Measurements from ENCODE around the gene DUSP18.
"Not testable (repeated sequence)": the region's sequence is repeated elsewhere in the genome, so short reads cannot be mapped to it uniquely, and the experiment has no call there.

DUSP18 gene

GRCh38 chr22:30679895-30680690 is 12.4 kb upstream of the DUSP18 start:
- not testable (repeated sequence) for DNase-seq, ATAC-seq

GRCh38 chr22:30676565-30676964 is 8.9 kb upstream of the DUSP18 start:
- not testable (repeated sequence) for ATAC-seq, DNase-seq

DNA sequence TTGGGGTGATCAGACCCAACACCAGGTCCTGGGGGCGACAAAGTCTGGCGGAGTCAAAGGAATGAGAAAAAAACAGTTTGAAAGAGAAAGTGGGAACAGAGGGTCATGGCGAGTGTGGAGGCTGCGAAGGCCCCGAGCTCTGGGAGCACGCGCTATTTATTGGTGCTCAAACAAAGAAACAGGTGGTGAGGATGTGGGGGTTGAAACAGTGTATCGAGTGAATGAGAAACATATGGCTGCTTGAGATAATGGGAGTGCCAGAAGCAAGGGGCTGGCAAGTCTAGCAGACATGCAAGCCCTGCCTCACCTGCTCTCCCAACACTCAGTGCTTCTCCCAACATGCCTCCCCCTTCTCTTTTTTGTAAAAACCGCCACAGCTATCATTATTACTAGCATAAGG is 7.8 kb upstream of the DUSP18 start:
- DNase-seq (no peak), ATAC-seq (no peak)

DNA sequence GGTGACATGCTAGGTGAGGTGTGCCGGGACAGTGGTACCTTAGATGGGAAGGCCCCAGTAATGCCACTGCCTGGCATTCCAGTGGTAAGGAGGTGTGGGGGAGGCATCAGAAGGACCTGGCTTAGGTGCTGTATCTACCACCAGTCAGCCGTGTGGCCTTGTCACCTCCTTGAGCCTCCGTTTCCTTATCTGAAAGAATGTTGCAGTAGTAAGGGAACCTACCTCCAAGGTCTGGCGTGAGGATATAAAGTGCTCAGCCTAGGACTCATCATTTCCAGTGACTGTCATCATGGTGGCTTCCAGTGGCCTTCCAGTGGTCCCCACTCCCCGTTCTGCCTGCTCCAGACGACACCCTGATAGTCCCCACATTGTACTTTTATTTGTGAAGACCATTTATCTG is 6.8 kb upstream of the DUSP18 start:
- DNase-seq = no peak
- ATAC-seq = no peak

DNA sequence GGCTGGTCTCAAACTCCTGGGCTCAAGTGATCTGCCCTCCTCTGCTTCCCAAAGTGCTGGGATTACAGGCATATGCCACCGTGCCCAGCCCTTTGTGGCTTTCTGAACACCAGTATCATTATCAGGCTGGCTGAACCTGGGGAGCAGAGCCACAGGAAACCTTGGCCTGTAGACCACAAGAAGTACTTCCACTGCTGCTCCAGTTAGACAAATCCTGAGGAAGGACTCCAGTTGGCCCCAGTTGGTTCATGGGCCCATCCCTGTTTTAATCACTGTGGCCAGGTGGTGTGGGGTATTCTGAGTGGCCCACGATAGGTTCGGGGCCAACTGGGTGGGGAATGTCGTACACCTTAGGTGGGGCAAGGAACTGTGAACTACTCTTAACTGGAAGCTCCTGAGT is 5.5 kb upstream of the DUSP18 start:
- DNase-seq = no peak
- no peak for ATAC-seq

- DNase-seq = no peak
- no peak for ATAC-seq
Measured at GRCh38 chr22:30671071-30671470, 3.4 kb upstream of the DUSP18 start.

GRCh38 chr22:30668386-30668710 is 673 bp upstream of the DUSP18 start:
- DNase-seq = no peak
- no peak for ATAC-seq

DNA sequence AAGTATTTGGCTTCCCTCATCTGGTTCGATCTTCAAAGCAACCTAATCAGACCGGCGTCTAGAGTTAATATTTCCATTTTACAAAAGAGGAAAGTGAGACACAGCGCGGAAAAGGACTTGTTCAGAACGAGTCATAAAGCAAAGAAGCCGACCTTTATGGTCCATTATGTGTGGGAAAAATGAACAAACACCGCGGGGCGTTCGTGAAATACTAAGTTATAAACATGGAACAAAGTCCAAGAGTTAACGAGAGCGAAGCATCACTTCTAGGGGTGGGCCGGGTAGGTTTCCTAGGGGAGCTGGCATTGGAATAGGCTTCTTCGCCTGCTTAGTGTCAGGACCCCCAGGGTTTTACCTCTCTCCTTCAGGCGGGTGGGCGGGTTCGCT is 575 bp downstream of the DUSP18 start:
- no peak for DNase-seq
- peak; percentile 41 for ATAC-seq

DNA sequence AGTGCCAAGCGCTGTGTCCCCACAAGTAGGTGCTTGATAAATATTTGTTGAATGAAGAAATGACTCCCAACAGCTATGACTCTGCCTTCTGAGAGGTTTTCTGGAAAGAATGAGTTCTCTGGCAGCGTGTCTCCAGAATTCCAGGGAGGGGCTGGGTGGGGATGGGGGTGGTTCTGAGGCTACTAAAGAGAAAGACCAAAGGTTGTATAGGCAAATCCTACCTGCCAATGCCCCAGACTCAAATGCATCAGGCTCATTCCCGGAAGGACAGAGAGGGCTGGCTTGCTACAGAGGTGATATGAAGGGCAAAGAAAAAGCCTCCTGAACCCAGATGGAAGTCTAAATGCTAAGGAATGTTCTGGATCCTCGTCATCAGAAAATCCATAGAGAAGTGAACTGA is 1.9 kb downstream of the DUSP18 start:
- ATAC-seq = no peak
- DNase-seq = no peak

GRCh38 chr22:30665266-30665665 is 2.4 kb downstream of the DUSP18 start:
- DNase-seq (no peak), ATAC-seq (no peak)

- DNase-seq (no peak), ATAC-seq (no peak)
Measured at GRCh38 chr22:30664798-30665197, 2.9 kb downstream of the DUSP18 start.

DNA sequence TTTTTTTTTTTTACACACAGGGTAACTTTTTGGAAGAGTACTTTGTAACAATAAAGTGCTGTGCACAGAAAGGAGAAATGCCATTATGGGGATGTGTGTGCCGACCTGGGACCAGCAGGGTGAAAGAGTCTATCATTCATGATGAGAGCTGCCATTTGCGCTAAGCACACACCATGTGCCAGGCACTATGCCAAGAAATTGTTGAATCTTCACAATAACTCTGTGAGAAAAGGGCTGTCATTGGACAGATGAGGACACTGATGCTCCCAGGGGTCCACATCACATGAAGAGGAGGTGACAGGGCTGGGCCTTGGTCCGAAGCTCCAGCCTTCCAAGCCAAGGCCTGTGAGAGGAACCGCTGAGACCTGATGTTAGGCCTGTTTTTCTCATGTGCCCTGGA is 5.6 kb downstream of the DUSP18 start:
- no peak for ATAC-seq
- no peak for DNase-seq

- DNase-seq (no peak), ATAC-seq (no peak)
Measured at GRCh38 chr22:30655532-30655931, 12.1 kb downstream of the DUSP18 start.

- no peak for ATAC-seq
- no peak for DNase-seq
Measured at GRCh38 chr22:30654361-30654760, 13.3 kb downstream of the DUSP18 start.

DNA sequence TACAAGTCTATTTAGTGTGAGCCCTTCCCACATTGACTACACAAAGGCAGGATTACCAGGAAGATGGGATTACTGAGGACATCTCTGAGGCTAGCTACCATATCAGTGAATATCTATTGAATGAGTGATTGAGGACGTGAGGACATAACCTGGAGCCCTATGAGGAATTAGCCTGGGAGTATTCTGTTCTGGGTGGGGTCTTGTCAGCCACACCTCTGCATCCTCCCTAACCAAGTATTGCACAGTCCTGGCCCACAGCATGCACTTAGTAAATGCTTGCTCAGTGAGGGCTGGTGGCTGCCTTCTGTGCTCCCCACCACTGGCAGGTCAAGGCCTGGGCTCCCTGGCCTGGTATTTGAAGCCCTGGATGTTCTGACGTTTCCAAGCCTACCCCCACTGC is 14.8 kb downstream of the DUSP18 start:
- no peak for ATAC-seq
- DNase-seq = no peak

DNA sequence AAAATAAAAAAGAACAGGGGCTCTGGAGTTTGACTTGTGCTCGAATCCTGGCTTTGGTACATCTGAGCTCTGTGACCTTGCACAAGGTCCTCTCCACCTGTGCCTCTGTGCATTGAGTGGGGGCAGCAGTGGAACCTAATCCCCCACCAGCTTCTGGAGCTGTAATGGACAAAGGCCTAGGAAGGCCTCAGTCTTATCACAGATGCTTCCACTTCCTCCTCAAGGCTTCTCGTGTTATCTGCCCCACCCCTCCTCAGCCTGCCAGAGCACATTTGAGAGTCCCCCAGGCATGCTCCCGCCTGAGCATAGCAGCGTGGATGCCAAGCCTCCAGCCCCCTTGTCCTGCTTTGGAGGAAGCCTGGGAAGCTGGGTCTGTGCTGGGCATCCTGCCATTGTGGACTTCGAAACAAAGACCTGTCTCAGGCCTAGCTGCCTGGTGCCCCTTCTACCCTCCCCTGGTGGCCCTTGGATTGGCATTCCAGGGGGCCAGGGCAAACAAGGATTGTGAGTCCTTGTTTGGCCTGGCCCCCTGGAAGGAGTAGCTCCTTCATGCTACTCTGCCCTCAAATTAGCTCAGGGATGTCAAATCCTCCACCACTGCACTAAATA is 17.1 kb downstream of the DUSP18 start:
- ATAC-seq = no peak
- DNase-seq = no peak

DNA sequence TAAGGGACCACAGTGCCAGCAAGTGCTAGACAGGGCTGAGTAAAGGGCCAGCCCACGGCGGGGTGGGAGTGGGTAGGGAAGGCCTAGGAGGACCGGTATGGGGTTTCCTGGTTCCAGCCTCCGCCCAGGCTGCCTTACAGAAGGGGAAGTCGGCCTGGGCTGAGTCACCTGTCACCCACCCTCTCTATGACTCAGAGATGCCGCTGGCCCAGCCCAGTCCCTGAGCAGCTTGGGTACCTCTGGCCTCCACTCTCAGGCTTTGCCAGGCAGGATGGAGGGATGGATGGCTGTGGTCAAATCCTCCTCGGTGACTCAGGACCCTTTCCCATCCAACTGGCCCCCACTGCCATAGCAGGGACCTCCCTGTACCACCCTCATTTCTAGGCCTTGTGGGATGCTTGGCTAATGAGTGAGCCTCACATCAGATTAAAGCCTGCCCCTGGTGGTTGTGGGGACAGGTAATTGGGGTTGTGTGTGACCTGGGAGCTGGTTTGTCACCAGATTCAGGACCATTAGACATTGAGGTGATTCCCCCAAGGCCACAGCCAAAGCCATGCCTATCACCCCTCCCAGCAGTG is 18.2 kb downstream of the DUSP18 start:
- DNase-seq (peak; percentile 89), ATAC-seq (peak; percentile 98)

DNA sequence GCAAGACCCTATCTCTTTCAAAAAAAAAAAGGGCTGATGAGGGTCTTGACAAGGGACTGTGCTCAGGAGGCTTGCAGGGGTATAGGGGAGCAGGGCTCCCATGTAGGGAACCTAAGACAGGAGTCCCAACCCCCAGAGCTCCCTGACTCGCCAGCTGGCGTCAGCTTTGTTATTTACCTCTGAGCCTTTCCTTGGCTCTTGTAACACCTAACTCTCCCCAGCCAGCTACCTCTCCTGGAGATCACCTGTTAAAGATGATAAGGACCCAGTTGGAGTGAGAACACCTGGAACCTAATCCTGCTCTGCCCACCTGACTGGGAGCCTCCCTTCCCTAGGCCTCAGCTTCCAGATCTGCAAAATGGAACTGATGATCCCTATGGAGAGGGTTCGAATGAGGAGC is 18.9 kb downstream of the DUSP18 start:
- DNase-seq = no peak
- no peak for ATAC-seq

DNA sequence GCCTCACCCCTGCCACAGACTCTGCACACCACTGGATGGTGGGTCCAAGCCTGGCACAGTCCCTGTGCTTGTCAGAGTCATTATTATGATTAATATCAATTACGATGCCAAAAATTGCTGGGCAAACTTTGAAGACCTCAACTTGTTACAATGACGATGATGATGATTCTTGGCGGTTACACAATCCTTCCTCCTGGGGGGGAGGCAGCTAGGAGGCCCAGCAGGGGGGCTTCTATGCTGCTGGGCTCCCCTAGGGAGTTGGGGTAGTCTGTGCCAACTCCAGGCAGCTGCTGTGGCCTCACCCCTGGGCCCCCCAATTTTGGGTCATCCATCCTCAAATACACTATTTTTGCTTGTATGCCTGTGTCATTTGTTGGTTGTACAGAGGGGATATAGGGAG is 20.1 kb downstream of the DUSP18 start:
- DNase-seq (no peak), ATAC-seq (no peak)

GRCh38 chr22:30646518-30647160 is 21.0 kb downstream of the DUSP18 start:
- DNase-seq (no peak), ATAC-seq (no peak)

DNA sequence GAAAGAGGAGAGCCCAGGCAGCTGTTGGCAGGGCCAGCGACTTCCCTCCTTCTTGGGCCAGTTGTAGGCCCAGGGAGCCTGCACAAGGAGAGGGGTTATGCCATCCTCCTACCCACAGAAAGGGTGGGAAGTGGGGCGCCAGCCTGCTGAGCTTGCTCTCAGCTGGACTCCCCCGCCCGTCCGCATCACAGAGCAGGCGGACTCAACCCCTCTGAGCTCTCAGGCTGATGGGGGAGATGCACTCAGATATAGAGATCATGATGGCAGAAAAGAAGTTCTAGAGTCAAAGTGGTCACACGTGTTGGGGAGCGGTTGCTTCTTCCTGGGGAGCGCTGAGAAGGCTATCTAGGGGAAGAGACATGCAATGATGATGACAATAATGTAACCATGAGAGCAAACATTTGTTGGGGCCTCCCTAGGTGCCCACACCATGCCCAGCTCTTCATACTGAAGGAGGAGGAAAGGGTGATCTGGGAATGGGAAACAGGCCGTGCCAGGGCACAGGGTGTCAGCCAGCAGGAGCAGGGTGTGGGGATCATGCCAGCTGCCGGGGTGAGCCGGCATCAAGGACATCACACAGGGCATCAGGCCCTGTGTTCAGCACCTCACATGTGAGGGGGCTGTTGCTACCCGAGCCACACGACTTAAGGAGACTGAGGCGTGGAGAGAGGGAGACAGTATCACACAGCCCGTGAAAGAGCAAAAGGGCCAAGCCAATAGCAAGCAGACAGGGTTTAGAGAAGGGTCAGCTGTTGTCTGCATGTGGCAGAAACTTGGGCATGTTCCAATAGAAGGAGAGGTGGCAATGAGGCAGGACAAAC is 24.4 kb downstream of the DUSP18 start:
- ATAC-seq (no peak), DNase-seq (no peak)

- ATAC-seq (no peak), DNase-seq (no peak)
Measured at GRCh38 chr22:30640839-30641430, 26.7 kb downstream of the DUSP18 start.

Data from stimulated activated naive CD8-positive, alpha-beta T cell treated with anti-CD3 and anti-CD28 coated beads, Interleukin-15, Interleukin-2, amounts not matched to agents 100 U/mL and 50 U/mL, for 24 hours (primary cell).